ENCODE measurements around the gene BCAT1.

Gene BCAT1

DNA sequence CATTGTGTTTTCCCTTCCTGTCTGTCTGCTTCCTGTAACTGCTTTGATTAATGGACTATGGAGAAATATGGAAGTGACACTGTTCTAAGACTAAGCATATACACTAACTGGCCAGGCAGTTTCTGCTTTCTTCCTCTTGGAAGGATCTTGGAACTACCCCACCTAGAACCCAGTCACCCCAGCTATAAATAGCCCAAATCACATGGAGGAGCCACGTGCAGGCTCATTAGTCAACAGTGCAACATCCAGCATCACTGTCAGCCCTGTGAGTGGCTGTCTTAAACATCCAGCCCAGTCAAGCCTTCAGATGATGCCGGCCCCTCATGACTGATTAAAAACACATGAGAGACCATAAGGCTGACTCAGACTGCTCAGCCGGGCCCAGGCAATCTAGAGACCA is 39.2 kb downstream of the BCAT1 start:
- H3K27ac ChIP-seq = no peak overlapping the region
- TF ChIP-seq CTCF (conservative IDR thresholded peaks at IDR 0.05) = no peak

DNA sequence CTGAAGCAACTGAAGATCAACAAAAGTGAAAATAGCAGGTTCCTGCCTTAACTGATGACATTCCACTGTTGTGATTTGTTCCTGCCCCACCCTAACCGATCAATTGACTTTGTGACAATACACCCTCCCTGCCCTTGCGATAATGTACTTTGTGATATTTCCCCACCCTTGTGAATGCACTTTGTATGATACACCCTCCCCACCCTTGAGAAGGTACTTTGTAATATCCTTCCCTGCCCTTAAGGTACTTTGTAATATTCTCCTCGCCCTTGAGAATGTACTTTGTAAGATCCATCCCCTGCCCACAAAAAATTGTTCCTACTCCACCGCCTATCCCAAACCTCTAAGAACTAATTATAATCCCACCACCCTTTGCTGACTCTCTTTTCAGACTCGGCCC is 41.4 kb downstream of the BCAT1 start:
- TF ChIP-seq CTCF (conservative IDR thresholded peaks at IDR 0.05) = no peak
- no peak overlapping the region for H3K27ac ChIP-seq

GRCh38 chr12:24906141-24906540 is 42.8 kb downstream of the BCAT1 start:
- no peak for TF ChIP-seq CTCF (conservative IDR thresholded peaks at IDR 0.05)
- H3K27ac ChIP-seq = no peak overlapping the region

DNA sequence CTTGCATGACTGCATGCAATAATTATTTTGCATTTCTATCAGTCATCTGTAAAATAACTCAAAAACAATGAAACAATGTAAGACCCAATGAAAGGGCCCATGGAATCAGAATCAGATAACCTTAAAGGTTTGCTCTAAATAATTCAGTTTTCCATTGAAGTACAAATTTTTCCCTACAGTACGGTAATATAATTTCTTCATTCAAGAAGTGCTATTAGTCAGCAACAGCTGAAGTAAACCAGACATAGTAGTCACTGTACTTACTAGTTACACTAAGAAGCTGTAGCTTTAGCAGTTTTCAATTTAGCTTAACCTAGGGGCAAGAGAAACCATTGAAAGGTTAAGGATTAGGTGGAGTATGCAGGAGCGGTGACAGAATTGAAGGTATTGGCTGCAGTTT is 43.5 kb downstream of the BCAT1 start:
- H3K27ac ChIP-seq = no peak overlapping the region
- no peak for TF ChIP-seq CTCF (conservative IDR thresholded peaks at IDR 0.05)

- H3K27ac ChIP-seq = no peak overlapping the region
- no peak for TF ChIP-seq CTCF (conservative IDR thresholded peaks at IDR 0.05)
These were observed 44.0 kb downstream of the BCAT1 start for GRCh38 chr12:24904871-24905270.

DNA sequence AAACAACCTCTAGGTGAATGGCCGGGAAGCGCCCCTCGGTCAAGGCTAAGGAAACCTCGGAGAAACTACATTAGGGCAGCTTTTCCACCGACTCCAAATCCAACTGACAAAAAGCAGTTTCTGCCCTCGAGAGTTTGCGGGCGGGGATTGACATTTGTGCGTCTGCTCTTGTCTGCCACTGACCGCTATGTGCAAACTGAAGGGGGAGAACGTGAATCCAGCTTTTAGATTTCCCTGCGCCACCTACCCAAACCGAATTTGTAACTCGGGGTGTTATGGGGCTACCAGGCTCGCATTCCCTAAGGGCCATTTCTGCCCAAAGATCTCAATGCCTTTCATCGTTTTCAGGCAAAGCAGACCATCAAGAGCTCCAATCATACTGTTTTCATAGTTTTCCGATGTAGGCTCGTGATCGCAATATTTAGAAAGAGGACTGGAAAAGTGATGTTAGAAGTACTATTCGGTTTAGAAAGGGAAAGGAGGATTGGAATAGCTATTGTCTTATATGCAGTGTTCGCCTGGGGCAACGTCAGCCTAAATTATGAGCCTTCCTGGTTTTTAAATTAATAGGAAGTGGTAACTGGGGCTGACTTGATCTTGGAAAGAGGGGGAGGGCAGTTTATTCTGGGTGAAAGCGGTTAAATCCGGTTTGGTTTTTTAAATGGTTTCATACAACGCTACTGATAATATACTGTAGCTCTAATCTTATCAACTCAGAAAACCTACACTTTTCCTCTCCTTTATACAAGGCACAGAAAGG is 45.4 kb downstream of the BCAT1 start:
- no peak for TF ChIP-seq CTCF (conservative IDR thresholded peaks at IDR 0.05)
- no peak overlapping the region for H3K27ac ChIP-seq

- no peak for TF ChIP-seq CTCF (conservative IDR thresholded peaks at IDR 0.05)
- H3K27ac ChIP-seq = no peak overlapping the region
These were observed 46.2 kb downstream of the BCAT1 start for GRCh38 chr12:24902511-24903328.
